ENCODE measurements around the gene SLCO2A1. TPM values are rescaled to one million over a fixed set of nuclear protein-coding genes. Genes with fewer than 3 reads are reported as not detected.

The SLCO2A1 gene
- total and polyA plus RNA-seq, 4 experiments from 2014 or later, result not detected

- intact Hi-C loops (cut with micrococcal nuclease), result no loop called here
- H3K9me3 Mint-ChIP-seq, result no peaks in the 10 kb centered on the region
- Histone ChIP-seq H3K4me1 (ENCODE audit: insufficient read depth, low read length) (no peaks in the 10 kb centered on the region), H3K27me3 (ENCODE audit: insufficient read depth, low read length) (no peaks in the 10 kb centered on the region), H3K36me3 (ENCODE audit: insufficient read depth, low read length) (no peaks in the 10 kb centered on the region), H3K27ac (ENCODE audit: low read depth, low read length) (no peak overlapping the region), H3K4me3 (ENCODE audit: low read length in 2 of 2) (no peak overlapping the region), H3K9me3 (ENCODE audit: control insufficient read depth in 1 of 2, low read length in 2 of 2) (no peaks in the 10 kb centered on the region)
- H3K36me3 Mint-ChIP-seq, result no peaks in the 10 kb centered on the region
- ChIA-PET CTCF (ENCODE audit: partially characterized antibody) (interaction anchor here (1.1 kb wide), 1 partner anchor 16 kb away, joined by 3 read pairs; no protein-coding TSS in a partner anchor), POLR2A (ENCODE audit: partially characterized antibody) (no interaction called here)
- no peak for DNase-seq
- no peak overlapping the region for H3K4me3 Mint-ChIP-seq
- peaks cover 3 to 7% (median 6%) of the 10 kb centered on the region in 4 donors for H3K4me1 Mint-ChIP-seq
- H3K27ac Mint-ChIP-seq, result no peak overlapping the region
- peaks cover 5 to 9% of the 10 kb centered on the region in 2 donors for H3K27me3 Mint-ChIP-seq
Measured at GRCh38 chr3:133944181-133944580, 85.5 kb downstream of the SLCO2A1 start.

- Histone ChIP-seq H3K4me1 (ENCODE audit: insufficient read depth, low read length) (no peaks in the 10 kb centered on the region), H3K27ac (ENCODE audit: low read depth, low read length) (no peak overlapping the region), H3K27me3 (ENCODE audit: insufficient read depth, low read length) (no peaks in the 10 kb centered on the region), H3K9me3 (ENCODE audit: control insufficient read depth in 1 of 2, low read length in 2 of 2) (no peaks in the 10 kb centered on the region), H3K36me3 (ENCODE audit: insufficient read depth, low read length) (no peaks in the 10 kb centered on the region), H3K4me3 (ENCODE audit: low read length in 2 of 2) (no peak overlapping the region)
- Mint-ChIP-seq H3K4me1 (peaks cover 3 to 7% (median 6%) of the 10 kb centered on the region in 4 donors), H3K36me3 (no peaks in the 10 kb centered on the region), H3K27ac (no peak overlapping the region), H3K27me3 (peaks cover 5 to 9% of the 10 kb centered on the region in 2 donors), H3K4me3 (no peak overlapping the region), H3K9me3 (no peaks in the 10 kb centered on the region)
- no peak for DNase-seq
- ChIA-PET CTCF (ENCODE audit: partially characterized antibody) (interaction anchor here (1.1 kb wide), 1 partner anchor 16 kb away, joined by 3 read pairs; no protein-coding TSS in a partner anchor), POLR2A (ENCODE audit: partially characterized antibody) (no interaction called here)
- intact Hi-C loops (cut with micrococcal nuclease), result no loop called here
Measured at GRCh38 chr3:133943639-133944141, 86.0 kb downstream of the SLCO2A1 start.

DNA sequence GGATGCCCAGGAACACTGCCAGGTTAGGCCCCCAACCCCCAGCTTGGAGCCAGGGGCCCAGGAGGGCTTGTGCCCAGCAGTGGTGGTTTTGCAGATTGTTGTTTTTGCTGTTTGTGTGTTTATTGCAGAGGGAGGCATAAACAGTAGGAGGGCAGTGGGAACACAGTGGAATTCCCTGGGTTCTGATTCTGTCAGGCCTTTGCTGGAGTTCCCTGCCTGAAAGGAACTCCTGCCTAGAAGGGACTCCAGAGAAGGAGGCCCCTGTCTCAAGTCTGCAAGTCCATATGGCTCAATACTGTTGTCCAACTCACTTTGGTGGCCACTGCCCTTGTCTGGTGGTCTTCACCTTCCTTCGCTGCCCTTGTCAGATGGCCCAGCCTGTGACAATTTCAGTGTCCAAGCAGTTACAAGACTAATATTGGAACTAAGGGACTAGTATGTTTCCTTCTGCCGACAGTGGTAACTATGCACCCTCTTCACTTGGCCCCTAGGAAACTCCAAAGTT is 86.6 kb downstream of the SLCO2A1 start:
- Mint-ChIP-seq H3K36me3 (no peaks in the 10 kb centered on the region), H3K9me3 (no peaks in the 10 kb centered on the region), H3K4me1 (peaks cover 3 to 7% (median 6%) of the 10 kb centered on the region in 4 donors), H3K4me3 (no peak overlapping the region), H3K27me3 (peaks cover 5 to 9% of the 10 kb centered on the region in 2 donors), H3K27ac (no peak overlapping the region)
- H3K27me3 ChIP-seq (ENCODE audit: insufficient read depth, low read length), result no peaks in the 10 kb centered on the region
- DNase-seq, result no peak
- ChIA-PET POLR2A (ENCODE audit: partially characterized antibody) (no interaction called here), CTCF (ENCODE audit: partially characterized antibody) (no interaction called here)
- H3K27ac ChIP-seq (ENCODE audit: low read depth, low read length), result no peak overlapping the region
- intact Hi-C loops (cut with micrococcal nuclease), result no loop called here
- H3K4me1 ChIP-seq (ENCODE audit: insufficient read depth, low read length), result no peaks in the 10 kb centered on the region
- H3K9me3 ChIP-seq (ENCODE audit: control insufficient read depth in 1 of 2, low read length in 2 of 2), result no peaks in the 10 kb centered on the region
- no peaks in the 10 kb centered on the region for H3K36me3 ChIP-seq (ENCODE audit: insufficient read depth, low read length)
- H3K4me3 ChIP-seq (ENCODE audit: low read length in 2 of 2), result no peak overlapping the region

GRCh38 chr3:133941415-133941821 is 88.3 kb downstream of the SLCO2A1 start:
- Mint-ChIP-seq H3K27me3 (peaks cover 5 to 9% of the 10 kb centered on the region in 2 donors), H3K4me3 (no peak overlapping the region), H3K9me3 (no peaks in the 10 kb centered on the region), H3K4me1 (peaks cover 3 to 7% (median 5%) of the 10 kb centered on the region in 4 donors), H3K36me3 (no peaks in the 10 kb centered on the region), H3K27ac (no peak overlapping the region)
- POLR2A ChIA-PET (ENCODE audit: partially characterized antibody), result no interaction called here
- intact Hi-C loops (cut with micrococcal nuclease), result no loop called here
- DNase-seq, result no peak
- CTCF ChIA-PET (ENCODE audit: partially characterized antibody), result no interaction called here
- Histone ChIP-seq H3K4me1 (ENCODE audit: insufficient read depth, low read length) (no peaks in the 10 kb centered on the region), H3K36me3 (ENCODE audit: insufficient read depth, low read length) (no peaks in the 10 kb centered on the region), H3K27ac (ENCODE audit: low read depth, low read length) (no peak overlapping the region), H3K27me3 (ENCODE audit: insufficient read depth, low read length) (no peaks in the 10 kb centered on the region), H3K4me3 (ENCODE audit: low read length in 2 of 2) (no peak overlapping the region), H3K9me3 (ENCODE audit: control insufficient read depth in 1 of 2, low read length in 2 of 2) (no peaks in the 10 kb centered on the region)

GRCh38 chr3:133940536-133940935 is 89.2 kb downstream of the SLCO2A1 start:
- Histone ChIP-seq H3K27me3 (ENCODE audit: insufficient read depth, low read length) (no peaks in the 10 kb centered on the region), H3K36me3 (ENCODE audit: insufficient read depth, low read length) (no peaks in the 10 kb centered on the region), H3K4me1 (ENCODE audit: insufficient read depth, low read length) (no peaks in the 10 kb centered on the region), H3K9me3 (ENCODE audit: control insufficient read depth in 1 of 2, low read length in 2 of 2) (no peaks in the 10 kb centered on the region), H3K27ac (ENCODE audit: low read depth, low read length) (no peak overlapping the region), H3K4me3 (ENCODE audit: low read length in 2 of 2) (no peak overlapping the region)
- no peak for DNase-seq
- H3K27ac Mint-ChIP-seq, result no peak overlapping the region
- ChIA-PET CTCF (ENCODE audit: partially characterized antibody) (no interaction called here), POLR2A (ENCODE audit: partially characterized antibody) (no interaction called here)
- peaks cover 3 to 7% (median 5%) of the 10 kb centered on the region in 4 donors for H3K4me1 Mint-ChIP-seq
- intact Hi-C loops (cut with micrococcal nuclease), result no loop called here
- peaks cover 5 to 9% of the 10 kb centered on the region in 2 donors for H3K27me3 Mint-ChIP-seq
- H3K9me3 Mint-ChIP-seq, result no peaks in the 10 kb centered on the region
- no peak overlapping the region for H3K4me3 Mint-ChIP-seq
- H3K36me3 Mint-ChIP-seq, result no peaks in the 10 kb centered on the region

DNA sequence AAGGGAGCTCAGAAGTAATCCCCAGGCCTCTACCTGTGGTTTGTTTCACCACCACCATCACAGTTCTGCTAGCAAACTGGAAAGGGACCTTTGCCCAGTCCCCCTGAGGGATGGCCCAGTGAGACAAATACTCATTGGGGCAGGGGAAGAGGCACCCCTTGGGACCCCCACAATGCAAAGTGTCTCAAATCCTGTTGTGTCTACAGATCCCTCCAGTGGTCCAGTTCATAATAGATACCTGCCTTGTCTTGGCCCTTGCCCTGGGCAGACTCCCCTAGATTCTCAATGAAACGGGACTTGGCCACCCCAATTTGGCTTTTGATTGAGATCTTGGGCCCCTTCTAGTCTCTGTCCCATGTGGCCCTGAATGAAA is 90.3 kb downstream of the SLCO2A1 start:
- no peaks in the 10 kb centered on the region for H3K27me3 ChIP-seq (ENCODE audit: insufficient read depth, low read length)
- no peak for DNase-seq
- no peak overlapping the region for H3K27ac ChIP-seq (ENCODE audit: low read depth, low read length)
- Mint-ChIP-seq H3K27ac (no peak overlapping the region), H3K9me3 (no peaks in the 10 kb centered on the region), H3K4me1 (peaks cover 3 to 7% (median 5%) of the 10 kb centered on the region in 4 donors), H3K4me3 (no peak overlapping the region), H3K36me3 (no peaks in the 10 kb centered on the region), H3K27me3 (peaks cover 5 to 7% of the 10 kb centered on the region in 2 donors)
- H3K4me3 ChIP-seq (ENCODE audit: low read length in 2 of 2), result no peak overlapping the region
- ChIA-PET POLR2A (ENCODE audit: partially characterized antibody) (no interaction called here), CTCF (ENCODE audit: partially characterized antibody) (no interaction called here)
- no peaks in the 10 kb centered on the region for H3K4me1 ChIP-seq (ENCODE audit: insufficient read depth, low read length)
- intact Hi-C loops (cut with micrococcal nuclease), result no loop called here
- H3K36me3 ChIP-seq (ENCODE audit: insufficient read depth, low read length), result no peaks in the 10 kb centered on the region
- no peaks in the 10 kb centered on the region for H3K9me3 ChIP-seq (ENCODE audit: control insufficient read depth in 1 of 2, low read length in 2 of 2)

DNA sequence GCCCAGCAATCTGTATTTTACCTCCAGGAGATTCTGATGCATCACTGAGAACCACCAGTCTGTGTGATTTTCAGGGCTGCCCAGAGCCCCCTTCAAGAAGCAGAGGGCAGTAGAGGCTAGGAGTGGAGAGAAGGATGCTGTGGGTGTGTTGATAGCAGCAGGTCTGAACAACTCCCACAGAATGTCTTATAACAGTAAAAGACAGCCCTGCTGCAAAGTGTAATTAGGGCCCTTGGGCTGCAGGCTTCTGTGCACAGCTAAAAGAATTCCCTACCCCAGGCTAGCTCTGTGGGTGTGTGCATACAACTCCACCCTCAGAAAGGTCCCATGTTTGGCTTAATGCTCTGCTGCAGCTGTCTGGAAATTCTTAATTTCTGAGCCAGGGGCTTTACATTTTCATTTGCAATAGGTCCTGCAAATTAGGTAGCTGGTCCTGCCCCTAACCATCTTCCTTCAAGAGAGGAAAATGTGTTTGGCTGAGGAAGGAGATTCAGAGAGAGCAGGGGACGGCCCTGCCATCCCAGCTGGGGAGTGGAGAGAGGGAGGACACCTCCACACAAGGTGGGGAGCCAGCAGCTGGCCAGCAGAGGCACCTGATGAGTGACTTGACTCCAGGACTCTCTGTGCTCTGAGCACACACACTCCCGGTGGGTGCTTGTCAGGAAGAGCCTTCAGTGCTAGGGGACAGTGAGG is 90.8 kb downstream of the SLCO2A1 start:
- H3K27ac ChIP-seq (ENCODE audit: low read depth, low read length), result no peak overlapping the region
- no peaks in the 10 kb centered on the region for H3K9me3 Mint-ChIP-seq
- peaks cover 3 to 5% (median 4%) of the 10 kb centered on the region in 4 donors for H3K4me1 Mint-ChIP-seq
- no peaks in the 10 kb centered on the region for H3K36me3 Mint-ChIP-seq
- no peaks in the 10 kb centered on the region for H3K36me3 ChIP-seq (ENCODE audit: insufficient read depth, low read length)
- DNase-seq, result no peak
- no peak overlapping the region for H3K4me3 ChIP-seq (ENCODE audit: low read length in 2 of 2)
- H3K4me1 ChIP-seq (ENCODE audit: insufficient read depth, low read length), result no peaks in the 10 kb centered on the region
- peaks cover 5 to 6% of the 10 kb centered on the region in 2 donors for H3K27me3 Mint-ChIP-seq
- H3K4me3 Mint-ChIP-seq, result no peak overlapping the region
- intact Hi-C loops (cut with micrococcal nuclease), result no loop called here
- no peaks in the 10 kb centered on the region for H3K27me3 ChIP-seq (ENCODE audit: insufficient read depth, low read length)
- ChIA-PET POLR2A (ENCODE audit: partially characterized antibody) (no interaction called here), CTCF (ENCODE audit: partially characterized antibody) (no interaction called here)
- no peak overlapping the region for H3K27ac Mint-ChIP-seq
- no peaks in the 10 kb centered on the region for H3K9me3 ChIP-seq (ENCODE audit: control insufficient read depth in 1 of 2, low read length in 2 of 2)

All from CD4-positive, alpha-beta memory T cell (primary cell).